GM13977 (cell line): ENCODE results near the gene PARP11.

Experiments used
- DNase-seq: peaks from one replicate; pipeline ENCODE4 v3.0.0; 2012; ENCODE audit warnings: low spot score
- CTCF ChIP-seq: IDR thresholded peaks from 2 replicates; pipeline ENCODE4 v1.5.1; 2012; ENCODE audit warnings: mild to moderate bottlenecking, control low read depth; ENCODE audit not compliant: insufficient read depth; ENCODE audit errors: extremely low read depth, missing control alignments
- in situ Hi-C: fragments of 300-500 bp; cut with MboI; formaldehyde crosslinking; loops from one replicate; pipeline ENCODE4 v1.12.0; 2022; ENCODE audit warnings: low sequenced_read_pairs, low pct_unique_long_range_greater_than_20kb, mixed read lengths, inconsistent platforms; ENCODE audit not compliant: unreplicated experiment

Gene PARP11

GRCh38 chr12:3790642-3791041 is 82.6 kb downstream of the PARP11 start:
- TF ChIP-seq CTCF: no peak
- in situ Hi-C loops: loop anchor here (25.0 kb wide), 1 partner anchor 453 kb away; no protein-coding TSS in a partner anchor
- DNase-seq: no peak

GRCh38 chr12:3789838-3790237 is 83.4 kb downstream of the PARP11 start:
- DNase-seq: no peak
- in situ Hi-C loops: loop anchor here (25.0 kb wide), 1 partner anchor 453 kb away; no protein-coding TSS in a partner anchor

GRCh38 chr12:3777206-3777809 is 95.9 kb downstream of the PARP11 start:
- in situ Hi-C loops: loop anchor here (25.0 kb wide), 1 partner anchor 440 kb away; no protein-coding TSS in a partner anchor
- peak; percentile 56 for DNase-seq
- TF ChIP-seq CTCF: peak; percentile 69

More at GRCh38 chr12:3789838-3790237, 83.4 kb downstream of the PARP11 start:
- TF ChIP-seq CTCF: no peak

DNA sequence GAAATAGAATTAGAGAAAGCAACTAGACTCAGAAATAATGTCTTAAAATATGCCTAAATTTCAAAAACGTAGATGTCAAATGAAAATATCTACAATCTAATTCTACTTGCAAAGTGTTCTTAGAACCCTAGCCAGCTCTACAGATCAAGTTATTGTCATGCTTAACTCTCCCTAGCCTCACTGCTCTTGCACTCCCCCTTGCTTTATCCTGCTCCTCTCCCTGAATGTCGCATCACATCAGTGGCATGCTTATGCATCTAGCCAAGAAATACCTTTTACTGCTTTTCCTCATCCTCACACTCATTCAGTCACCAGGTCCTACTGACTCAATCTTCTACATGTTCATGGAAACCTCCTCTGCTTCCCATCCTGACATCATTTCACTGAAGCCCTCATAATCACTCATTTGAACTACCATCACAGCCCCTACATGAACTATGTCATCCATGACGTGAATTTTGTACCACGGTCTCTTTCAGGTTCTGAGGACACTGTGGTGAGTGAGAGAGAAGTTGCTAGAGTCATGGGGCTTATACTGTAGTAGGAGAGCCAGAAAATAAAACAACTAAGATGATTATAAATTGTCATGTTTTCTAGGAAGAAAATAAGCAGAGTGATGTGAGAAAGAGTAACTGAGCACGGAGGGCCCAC is 97.7 kb downstream of the PARP11 start:
- TF ChIP-seq CTCF: no peak
- DNase-seq: no peak
- in situ Hi-C loops: loop anchor here (25.0 kb wide), 1 partner anchor 438 kb away; no protein-coding TSS in a partner anchor

DNA sequence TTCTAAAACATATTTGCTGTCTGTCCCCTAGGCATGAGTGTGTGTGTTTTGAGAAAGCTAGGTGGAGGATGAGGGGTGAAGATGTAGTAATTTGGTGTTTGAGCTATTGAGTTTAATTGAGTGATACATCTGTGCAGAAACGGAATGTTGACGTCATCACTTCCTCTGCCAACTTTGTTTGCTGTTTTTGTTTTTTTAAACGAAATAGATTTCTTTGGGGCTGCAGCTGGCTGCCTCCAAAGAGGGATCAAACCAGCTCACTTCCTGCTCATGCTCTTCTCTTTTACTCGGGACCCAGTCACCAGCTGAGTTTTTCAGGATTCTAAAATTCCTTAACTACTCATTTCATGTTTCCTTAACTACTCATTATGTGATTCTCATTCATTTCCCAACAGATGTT is 100.8 kb downstream of the PARP11 start:
- in situ Hi-C loops: no loop called here
- TF ChIP-seq CTCF: no peak
- no peak for DNase-seq

DNA sequence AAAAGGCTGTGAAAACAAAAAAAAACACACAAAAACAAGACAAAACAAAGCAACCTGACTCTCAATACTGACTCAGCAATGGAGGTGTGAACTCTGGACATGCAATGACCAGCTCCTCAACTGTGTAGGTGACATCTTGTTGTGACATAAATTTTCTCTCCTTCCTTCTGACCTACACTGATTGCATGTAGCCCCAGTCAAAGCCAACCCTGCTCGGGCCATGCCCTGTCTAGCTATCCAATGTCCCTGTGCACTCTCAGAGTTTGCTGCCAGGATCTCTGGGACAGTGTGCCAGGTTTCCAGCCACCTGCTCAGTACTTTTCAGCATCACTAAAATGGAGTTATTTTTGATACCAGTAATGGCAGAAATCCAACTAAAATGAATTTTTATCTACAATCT is 101.3 kb downstream of the PARP11 start:
- no peak for DNase-seq
- no peak for TF ChIP-seq CTCF
- in situ Hi-C loops: no loop called here
